T-cell (primary cell): ENCODE measurements around the gene TOB1. TPM values are rescaled to one million over a fixed set of nuclear protein-coding genes. Genes with fewer than 3 reads are reported as not detected.
"Not testable (repeated sequence)": the region's sequence is repeated elsewhere in the genome, so short reads cannot be mapped to it uniquely, and the experiment has no call there.

Experiments
- ATAC-seq, 4 experiments: fragments of 200-7000 bp in 3 of 4; fragments of 150-1000 bp in 1 of 4; cut with Tn5 transposase; replicated peaks in 1 of 4; 1 replicate in 3 of 4; 2 replicates in 1 of 4; pipeline ENCODE4 v1.10.0; 2021; ENCODE audit warnings: moderate library complexity in 3 of 4, mild to moderate bottlenecking in 2 of 4, moderate number of reproducible peaks in 1 of 4
- CTCF ChIA-PET, 2 donors: fragments of 300-600 bp; sonication (Branson Sonifier 250); formaldehyde crosslinking; loops; one replicate each; lab custom pipeline; 2022; ENCODE audit warnings: antibody characterized with exemption in 2 of 2; lab: Charles Lee
- POLR2A ChIA-PET, 2 donors: fragments of 300-600 bp; sonication (Branson Sonifier 250); formaldehyde crosslinking; loops; one replicate each; lab custom pipeline; 2022; ENCODE audit warnings: antibody characterized with exemption in 2 of 2; lab: Charles Lee
- DNase-seq, 35 experiments: peaks; one replicate each; pipeline versions ENCODE4 v3.0.0 to v3.0.0-alpha.2; 2013 to 2023
- H3K27ac ChIP-seq: one replicate; pipeline ENCODE4 v1.5.1; 2013; ENCODE audit warnings: low read length
- H3K27me3 ChIP-seq, 2 experiments: replicated peaks in 1 of 2; 1 replicate in 1 of 2; 2 replicates in 1 of 2; pipeline versions ENCODE4 v1.6.1 to v1.7.0; 2013; ENCODE audit warnings: low read length in 1 of 2, mixed read lengths in 1 of 2; ENCODE audit not compliant: control insufficient read depth in 2 of 2, insufficient read depth in 2 of 2; ENCODE audit errors: extremely low read depth in 1 of 2
- H3K36me3 ChIP-seq, 2 donors: 1 replicate in 1 of 2; 2 replicates in 1 of 2; pipeline versions ENCODE4 v1.6.1 to v1.7.0; 2013; ENCODE audit warnings: low read length in 1 of 2; ENCODE audit not compliant: control insufficient read depth in 2 of 2, insufficient read depth in 1 of 2; ENCODE audit errors: extremely low read depth in 1 of 2
- H3K4me1 ChIP-seq, 2 experiments: 1 replicate in 1 of 2; 2 replicates in 1 of 2; pipeline versions ENCODE4 v1.6.1 to v1.7.0; 2013; ENCODE audit warnings: low read length in 2 of 2, mixed read lengths in 1 of 2; ENCODE audit not compliant: insufficient read depth in 2 of 2, control insufficient read depth in 1 of 2; ENCODE audit errors: extremely low read depth in 1 of 2
- H3K4me3 ChIP-seq, 2 donors: 1 replicate in 1 of 2; 2 replicates in 1 of 2; pipeline versions ENCODE4 v1.5.1 to v1.7.0; 2013; ENCODE audit warnings: mild to moderate bottlenecking in 2 of 2, low read length in 1 of 2, moderate library complexity in 1 of 2; ENCODE audit not compliant: control insufficient read depth in 1 of 2; ENCODE audit errors: extremely low read depth in 1 of 2
- H3K9me3 ChIP-seq: 2 replicates; pipeline ENCODE4 v1.7.0; 2013
- H3K27ac Mint-ChIP-seq, 2 donors: one replicate each; pipeline ENCODE4 v1.8.0; 2020 to 2021; ENCODE audit warnings: mild to moderate bottlenecking in 2 of 2, mixed read lengths in 2 of 2
- H3K27me3 Mint-ChIP-seq, 2 donors: one replicate each; pipeline ENCODE4 v1.8.0; 2021 to 2022; ENCODE audit warnings: mixed read lengths in 2 of 2
- H3K36me3 Mint-ChIP-seq: one replicate; pipeline ENCODE4 v1.8.0; 2021; ENCODE audit warnings: mixed read lengths
- H3K4me1 Mint-ChIP-seq, 3 donors: one replicate each; pipeline ENCODE4 v1.8.0; 2020 to 2022; ENCODE audit warnings: mixed read lengths in 3 of 3, mild to moderate bottlenecking in 1 of 3
- H3K4me3 Mint-ChIP-seq, 3 donors: one replicate each; pipeline ENCODE4 v1.8.0; 2020 to 2022; ENCODE audit warnings: mild to moderate bottlenecking in 3 of 3, mixed read lengths in 3 of 3, moderate library complexity in 3 of 3
- H3K9me3 Mint-ChIP-seq, 3 donors: one replicate each; pipeline ENCODE4 v1.8.0; 2020 to 2022; ENCODE audit warnings: mixed read lengths in 3 of 3
- WGBS: methylation state at CpG from one replicate; pipeline ENCODE4 v1.1.5; 2013; ENCODE audit warnings: missing lambda C conversion rate; ENCODE audit not compliant: insufficient coverage; 5-methylcytosine and 5-hydroxymethylcytosine counted together
- total RNA-seq, 35 experiments: library from RNA in 6 of 35; stranded (reverse) in 6 of 35; fragments of 120-200 nt in 1 of 35; gene quantifications; one replicate each; pipeline versions ENCODE4 v1.2.1 to v1.2.4 and lab custom pipeline; 2013 to 2026

The TOB1 gene
- total RNA-seq, 5 donors from 2014 or later (not counting 1 experiment from before 2014, with no cell fraction given) = 75.4 to 310 (median 92.6) TPM

- peak overlapping the region; percentile 73 for H3K27ac ChIP-seq
- Mint-ChIP-seq H3K4me3 (peak overlapping the region; percentile 98 to 99 (median 98)), H3K36me3 (peaks cover 23% of the 10 kb centered on the region), H3K9me3 (no peaks in the 10 kb centered on the region), H3K4me1 (peaks cover 46 to 66% (median 54%) of the 10 kb centered on the region in 3 donors), H3K27me3 (no peaks in the 10 kb centered on the region), H3K27ac (peak overlapping the region; percentile 97 to 98)
- H3K27me3 ChIP-seq = no peaks in the 10 kb centered on the region
- no CpG with 5 or more reads among the region's 3 CpGs for whole genome bisulfite sequencing
- ATAC-seq = no peak
- H3K4me1 ChIP-seq = peaks cover 26 to 33% of the 10 kb centered on the region in 2 experiments
- ChIA-PET POLR2A (interaction anchor here (0.5 to 1.1 kb wide), 4 partner anchors 9 to 493 kb away, joined by 3 to 11 read pairs (median 5); no protein-coding TSS in a partner anchor), CTCF (interaction anchor here in 1 of 2 donors (5.2 kb wide), 1 partner anchor 11 kb away, joined by 31 read pairs; no protein-coding TSS in a partner anchor)
- H3K9me3 ChIP-seq = no peaks in the 10 kb centered on the region
- H3K36me3 ChIP-seq = peaks cover 4 to 22% of the 10 kb centered on the region in 2 donors
- no peak for DNase-seq
- H3K4me3 ChIP-seq = peak overlapping the region; percentile 39 to 86
These were observed 2.2 kb downstream of the TOB1 start for GRCh38 chr17:50863931-50864330.

GRCh38 chr17:50863221-50863843, 2.8 kb downstream of the TOB1 start:
- Histone ChIP-seq H3K27ac (peak overlapping the region; percentile 73), H3K9me3 (no peaks in the 10 kb centered on the region), H3K27me3 (no peaks in the 10 kb centered on the region), H3K36me3 (peaks cover 4 to 22% of the 10 kb centered on the region in 2 donors), H3K4me1 (peaks cover 23 to 28% of the 10 kb centered on the region in 2 experiments), H3K4me3 (peak overlapping the region; percentile 39 to 86)
- Mint-ChIP-seq H3K4me1 (peaks cover 42 to 60% (median 48%) of the 10 kb centered on the region in 3 donors), H3K27ac (peak overlapping the region; percentile 97 to 98), H3K9me3 (no peaks in the 10 kb centered on the region), H3K27me3 (no peaks in the 10 kb centered on the region), H3K36me3 (peaks cover 23% of the 10 kb centered on the region), H3K4me3 (peak overlapping the region; percentile 98 to 99 (median 98))
- 77% methylated on average over 9 of the region's 11 CpGs for WGBS
- DNase-seq = peak in 7 of 35 experiments; percentile 16 to 62 (median 21)
- no peak for ATAC-seq
- CTCF ChIA-PET = interaction anchor here (0.6 to 5.2 kb wide), 7 partner anchors 10 to 94 kb away, joined by 3 to 31 read pairs (median 3); no protein-coding TSS in a partner anchor
- POLR2A ChIA-PET = interaction anchor here (0.6 to 1.1 kb wide), 4 partner anchors 10 to 492 kb away, joined by 3 to 11 read pairs (median 5); no protein-coding TSS in a partner anchor

GRCh38 chr17:50861822-50862528, 4.2 kb downstream of the TOB1 start:
- H3K4me1 ChIP-seq = peaks cover 13 to 26% of the 10 kb centered on the region in 2 experiments
- Mint-ChIP-seq H3K27ac (peak overlapping the region; percentile 69 to 84), H3K4me1 (peaks cover 32 to 47% (median 36%) of the 10 kb centered on the region in 3 donors), H3K27me3 (no peaks in the 10 kb centered on the region), H3K9me3 (no peaks in the 10 kb centered on the region), H3K36me3 (peaks cover 23% of the 10 kb centered on the region), H3K4me3 (peak overlapping the region in 1 of 3 donors; percentile 48)
- no peak overlapping the region for H3K27ac ChIP-seq
- no peak for DNase-seq
- POLR2A ChIA-PET = interaction anchor here (0.6 to 1.1 kb wide), 9 partner anchors 9 to 155 kb away, joined by 3 to 5 read pairs (median 3); no protein-coding TSS in a partner anchor
- no peak for ATAC-seq
- no CpG with 5 or more reads among the region's 7 CpGs for whole genome bisulfite sequencing
- H3K4me3 ChIP-seq = no peak overlapping the region
- CTCF ChIA-PET = interaction anchor here (1.0 to 5.2 kb wide), 7 partner anchors 9 to 95 kb away, joined by 3 to 31 read pairs (median 4); no protein-coding TSS in a partner anchor
- peaks cover 4 to 22% of the 10 kb centered on the region in 2 donors for H3K36me3 ChIP-seq
- no peaks in the 10 kb centered on the region for H3K9me3 ChIP-seq
- H3K27me3 ChIP-seq = no peaks in the 10 kb centered on the region

GRCh38 chr17:50861334-50861676, 4.8 kb downstream of the TOB1 start:
- peaks cover 4 to 22% of the 10 kb centered on the region in 2 donors for H3K36me3 ChIP-seq
- CTCF ChIA-PET = interaction anchor here (0.9 to 5.2 kb wide), 4 partner anchors 9 to 94 kb away, joined by 3 to 31 read pairs (median 4); no protein-coding TSS in a partner anchor
- ATAC-seq = no peak
- Mint-ChIP-seq H3K27ac (peak overlapping the region; percentile 69 to 84), H3K27me3 (no peaks in the 10 kb centered on the region), H3K4me3 (peak overlapping the region in 1 of 3 donors; percentile 48), H3K36me3 (peaks cover 23% of the 10 kb centered on the region), H3K9me3 (no peaks in the 10 kb centered on the region), H3K4me1 (peaks cover 32 to 41% (median 36%) of the 10 kb centered on the region in 3 donors)
- no peaks in the 10 kb centered on the region for H3K27me3 ChIP-seq
- POLR2A ChIA-PET = interaction anchor here (0.6 to 1.1 kb wide), 5 partner anchors 8 to 75 kb away, joined by 3 to 4 read pairs (median 3); no protein-coding TSS in a partner anchor
- WGBS = 83% methylated on average over 1 of the region's 2 CpGs
- no peak overlapping the region for H3K27ac ChIP-seq
- peaks cover 9 to 26% of the 10 kb centered on the region in 2 experiments for H3K4me1 ChIP-seq
- DNase-seq = no peak
- no peak overlapping the region for H3K4me3 ChIP-seq
- H3K9me3 ChIP-seq = no peaks in the 10 kb centered on the region

- H3K27me3 Mint-ChIP-seq, POLR2A ChIA-PET, ATAC-seq, H3K9me3 Mint-ChIP-seq, H3K4me3 Mint-ChIP-seq, DNase-seq, H3K27ac ChIP-seq, H3K9me3 ChIP-seq, H3K4me3 ChIP-seq, H3K27me3 ChIP-seq: not testable (repeated sequence)
- H3K4me1 Mint-ChIP-seq = peaks cover 32 to 35% (median 34%) of the 10 kb centered on the region in 3 donors
- 99% methylated on average over 10 of the region's 15 CpGs for WGBS
- Histone ChIP-seq H3K4me1 (peaks cover 9 to 26% of the 10 kb centered on the region in 2 experiments), H3K36me3 (peaks cover 4 to 22% of the 10 kb centered on the region in 2 donors)
- peak overlapping the region in 1 of 2 donors; percentile 22 for H3K27ac Mint-ChIP-seq
- CTCF ChIA-PET = interaction anchor here in 1 of 2 donors (0.6 kb wide), 1 partner anchor 389 kb away, joined by 3 read pairs; no protein-coding TSS in a partner anchor
- peaks cover 23% of the 10 kb centered on the region for H3K36me3 Mint-ChIP-seq
These were observed 6.4 kb downstream of the TOB1 start for GRCh38 chr17:50859727-50860126.
